ENCODE results near the gene SLC16A1. TPM values are rescaled to one million over a fixed set of nuclear protein-coding genes. Genes with fewer than 3 reads are reported as not detected.
"Not testable (repeated sequence)": the region's sequence is repeated elsewhere in the genome, so short reads cannot be mapped to it uniquely, and the experiment has no call there.

The SLC16A1 gene
- 10 to 100 TPM; 29.2 to 31.9 TPM for total RNA-seq
- total RNA-seq: 88.5 to 138 reads per million in 2 donors

DNA sequence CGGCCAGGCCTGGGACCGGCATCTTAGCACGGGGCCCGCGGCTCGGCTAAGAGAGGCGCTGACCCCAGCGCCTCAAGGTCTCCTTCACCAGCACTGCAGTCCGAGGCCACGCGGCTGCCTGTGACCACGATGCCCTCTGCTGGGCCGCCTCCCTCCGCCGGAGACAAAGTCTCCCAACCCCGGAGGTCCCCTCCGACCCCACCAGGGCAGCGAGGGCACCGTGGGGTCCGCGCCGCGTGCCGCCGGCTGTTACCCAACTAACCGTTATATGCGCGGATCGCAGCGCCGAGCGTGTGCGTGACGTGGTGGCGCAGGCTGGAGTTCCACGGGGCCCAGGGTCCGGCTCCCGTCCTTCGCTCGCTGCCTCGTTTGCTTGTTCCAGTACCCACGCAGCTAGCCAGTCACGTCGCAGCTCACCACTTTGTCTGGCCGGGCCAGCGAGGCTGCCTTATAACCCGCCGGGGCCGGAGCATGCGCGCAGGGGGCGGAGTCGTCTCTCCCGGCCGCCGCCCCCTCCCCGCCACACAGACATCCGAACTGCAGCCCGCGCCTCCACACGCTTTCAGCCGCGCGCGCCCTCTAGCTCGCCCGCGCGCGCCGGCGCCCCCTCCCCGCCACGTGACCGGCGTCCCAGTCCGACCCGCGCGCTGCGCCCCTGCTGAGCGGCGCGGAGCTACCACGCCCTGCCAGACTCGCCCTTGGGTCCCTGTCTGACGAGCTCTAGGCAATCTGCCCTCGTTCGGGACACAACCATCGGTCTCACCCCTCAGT is at the start of gene SLC16A1:
Gene SLC16A1, minus strand, starts transcription at position 424 of the 771 bp plus-strand sequence. CDS start 26,888 bp downstream, outside the sequence.
- peak within 1 kb of the TSS; percentile 96 for H3K27ac Mint-ChIP-seq
- peak within 1 kb of the TSS; percentile 99 for H3K4me3 Mint-ChIP-seq
- no peaks in the 10 kb centered on the region for H3K27me3 Mint-ChIP-seq
- no peaks in the 10 kb centered on the region for H3K9me3 ChIP-seq (ENCODE audit: control insufficient read depth, low read length, poor library complexity, severe bottlenecking)
- ATAC-seq (peak; percentile 81), DNase-seq (peak; percentile 82 to 92 (median 85))
- H3K36me3 Mint-ChIP-seq (ENCODE audit: low read depth): peaks cover 5% of the 10 kb centered on the region
- peaks cover 49% of the 10 kb centered on the region for H3K4me1 Mint-ChIP-seq

GRCh38 chr1:113003751-113004690 is 48.0 kb upstream of the SLC16A1 start:
- H3K27ac Mint-ChIP-seq: no peak overlapping the region
- peaks cover 2% of the 10 kb centered on the region for H3K4me1 Mint-ChIP-seq
- H3K9me3 ChIP-seq (ENCODE audit: control insufficient read depth, low read length, poor library complexity, severe bottlenecking): no peaks in the 10 kb centered on the region
- H3K27me3 Mint-ChIP-seq: no peaks in the 10 kb centered on the region
- no peaks in the 10 kb centered on the region for H3K36me3 Mint-ChIP-seq (ENCODE audit: low read depth)
- DNase-seq: no peak
- ATAC-seq: no peak
- no peak overlapping the region for H3K4me3 Mint-ChIP-seq

DNA sequence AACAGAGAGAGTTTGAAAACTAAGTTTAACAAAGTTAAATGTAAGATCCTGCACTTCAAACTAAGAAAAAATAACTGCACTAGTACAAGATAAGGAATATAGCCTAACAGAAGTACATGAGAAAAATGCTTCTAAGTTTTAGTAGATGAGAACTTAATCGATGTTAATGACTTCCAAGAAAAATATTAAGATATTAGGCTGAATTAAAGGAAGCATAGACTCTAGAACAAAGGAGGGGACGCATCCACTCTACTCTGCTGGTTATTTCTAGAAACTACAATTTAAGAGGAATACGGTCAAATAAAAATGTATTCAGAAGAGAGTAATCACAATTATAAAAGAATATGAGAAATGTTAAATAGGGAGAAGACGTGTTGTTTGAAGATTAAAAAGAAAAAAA is 46.3 kb upstream of the SLC16A1 start:
- H3K4me3 Mint-ChIP-seq: no peak overlapping the region
- H3K27ac Mint-ChIP-seq: no peak overlapping the region

GRCh38 chr1:112998592-112999235 is 42.7 kb upstream of the SLC16A1 start:
- no peaks in the 10 kb centered on the region for H3K9me3 ChIP-seq (ENCODE audit: control insufficient read depth, low read length, poor library complexity, severe bottlenecking)
- H3K27me3 Mint-ChIP-seq: no peaks in the 10 kb centered on the region
- H3K4me3 Mint-ChIP-seq: no peak overlapping the region
- peak overlapping the region; percentile 8 for H3K27ac Mint-ChIP-seq
- ATAC-seq: no peak
- H3K36me3 Mint-ChIP-seq (ENCODE audit: low read depth): peaks cover 3% of the 10 kb centered on the region
- no peak for DNase-seq
- no peaks in the 10 kb centered on the region for H3K4me1 Mint-ChIP-seq

More for the DNA sequence above, 46.3 kb upstream of the SLC16A1 start:
- no peak for ATAC-seq
- Mint-ChIP-seq H3K27me3 (no peaks in the 10 kb centered on the region), H3K36me3 (ENCODE audit: low read depth) (peaks cover 2% of the 10 kb centered on the region), H3K4me1 (peaks cover 1% of the 10 kb centered on the region)
- H3K9me3 ChIP-seq (ENCODE audit: control insufficient read depth, low read length, poor library complexity, severe bottlenecking): no peaks in the 10 kb centered on the region
- no peak for DNase-seq

DNA sequence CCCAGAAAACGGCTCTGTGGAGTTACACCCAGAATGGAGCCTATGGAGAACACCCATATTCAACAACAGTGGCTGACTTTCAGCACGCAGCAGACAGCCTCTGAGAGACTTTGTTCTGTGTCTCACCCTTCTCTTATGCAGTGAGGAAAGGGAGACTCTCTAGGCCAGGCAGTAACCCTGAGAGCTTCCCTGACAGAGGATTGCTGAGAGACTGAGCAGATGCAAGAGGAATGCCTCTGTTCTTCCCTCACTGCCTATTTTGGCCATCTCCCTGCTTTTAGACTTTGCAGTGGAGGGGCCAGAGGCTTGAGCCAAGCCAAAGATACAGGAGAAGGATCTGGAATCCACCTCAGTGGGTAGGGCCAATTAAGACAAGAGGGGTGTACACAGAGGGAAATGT is 41.8 kb upstream of the SLC16A1 start:
- H3K27ac Mint-ChIP-seq: peak overlapping the region; percentile 37
- no peak overlapping the region for H3K4me3 Mint-ChIP-seq
- H3K9me3 ChIP-seq (ENCODE audit: control insufficient read depth, low read length, poor library complexity, severe bottlenecking): no peaks in the 10 kb centered on the region
- H3K27me3 Mint-ChIP-seq: no peaks in the 10 kb centered on the region
- no peak for DNase-seq
- H3K36me3 Mint-ChIP-seq (ENCODE audit: low read depth): peaks cover 3% of the 10 kb centered on the region
- ATAC-seq: no peak
- H3K4me1 Mint-ChIP-seq: no peaks in the 10 kb centered on the region

GRCh38 chr1:112995890-112996289 is 39.9 kb upstream of the SLC16A1 start:
- H3K9me3 ChIP-seq (ENCODE audit: control insufficient read depth, low read length, poor library complexity, severe bottlenecking): no peaks in the 10 kb centered on the region
- peak overlapping the region; percentile 8 for H3K27ac Mint-ChIP-seq
- H3K36me3 Mint-ChIP-seq (ENCODE audit: low read depth): peaks cover 3% of the 10 kb centered on the region
- no peaks in the 10 kb centered on the region for H3K4me1 Mint-ChIP-seq
- no peak for ATAC-seq
- no peaks in the 10 kb centered on the region for H3K27me3 Mint-ChIP-seq
- DNase-seq: no peak
- H3K4me3 Mint-ChIP-seq: no peak overlapping the region

- H3K9me3 ChIP-seq (ENCODE audit: control insufficient read depth, low read length, poor library complexity, severe bottlenecking); H3K36me3 Mint-ChIP-seq (ENCODE audit: low read depth); H3K27me3 Mint-ChIP-seq; ATAC-seq; H3K4me3 Mint-ChIP-seq; H3K27ac Mint-ChIP-seq; H3K4me1 Mint-ChIP-seq; DNase-seq: not testable (repeated sequence)
Measured at GRCh38 chr1:112995021-112995420, 39.0 kb upstream of the SLC16A1 start.

GRCh38 chr1:112992780-112993179 is 36.8 kb upstream of the SLC16A1 start:
- no peak for ATAC-seq
- H3K4me1 Mint-ChIP-seq: no peaks in the 10 kb centered on the region
- H3K27ac Mint-ChIP-seq: no peak overlapping the region
- H3K27me3 Mint-ChIP-seq: no peaks in the 10 kb centered on the region
- no peak overlapping the region for H3K4me3 Mint-ChIP-seq
- H3K9me3 ChIP-seq (ENCODE audit: control insufficient read depth, low read length, poor library complexity, severe bottlenecking): no peaks in the 10 kb centered on the region
- H3K36me3 Mint-ChIP-seq (ENCODE audit: low read depth): peaks cover 3% of the 10 kb centered on the region
- no peak for DNase-seq

DNA sequence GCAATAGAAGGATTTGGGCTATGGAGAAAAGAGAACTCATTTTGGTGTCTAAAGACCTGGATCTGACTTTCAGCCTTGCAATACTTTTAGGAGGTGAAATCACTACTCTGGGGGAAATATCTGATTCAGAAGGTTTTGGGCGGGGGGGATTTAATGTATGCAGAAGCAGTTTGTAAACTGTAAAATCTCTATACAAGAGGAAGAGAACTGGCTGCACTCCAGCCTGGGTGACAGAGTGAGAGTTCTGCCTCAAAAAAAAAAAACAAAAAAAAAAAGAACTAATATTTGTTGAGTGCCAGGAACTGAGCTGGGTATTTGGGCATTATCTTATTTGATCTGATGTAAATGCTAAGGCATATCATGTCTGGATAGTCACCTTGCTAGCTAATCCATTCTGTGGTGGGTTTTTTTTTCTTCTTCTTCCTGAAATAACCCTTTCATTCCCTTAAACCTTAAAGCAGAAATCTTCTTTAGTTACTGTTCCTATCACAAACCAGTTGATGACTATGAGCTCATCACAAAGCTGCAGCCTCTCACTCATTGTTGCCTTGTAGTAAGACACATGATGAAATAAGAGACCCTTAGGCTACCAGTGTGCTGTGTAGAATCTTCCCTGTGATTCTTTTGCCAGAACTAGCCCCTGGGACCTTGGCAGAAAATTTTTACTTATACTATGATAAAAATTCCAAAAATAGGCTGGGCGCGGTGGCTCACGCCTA is 35.6 kb upstream of the SLC16A1 start:
- H3K9me3 ChIP-seq (ENCODE audit: control insufficient read depth, low read length, poor library complexity, severe bottlenecking): no peaks in the 10 kb centered on the region
- Mint-ChIP-seq H3K4me3 (no peak overlapping the region), H3K4me1 (no peaks in the 10 kb centered on the region), H3K27ac (no peak overlapping the region), H3K36me3 (ENCODE audit: low read depth) (no peaks in the 10 kb centered on the region), H3K27me3 (no peaks in the 10 kb centered on the region)
- ATAC-seq: no peak
- no peak for DNase-seq

- ATAC-seq (no peak), DNase-seq (no peak)
- Mint-ChIP-seq H3K4me3 (no peak overlapping the region), H3K27me3 (no peaks in the 10 kb centered on the region), H3K27ac (no peak overlapping the region), H3K4me1 (no peaks in the 10 kb centered on the region), H3K36me3 (ENCODE audit: low read depth) (no peaks in the 10 kb centered on the region)
- H3K9me3 ChIP-seq (ENCODE audit: control insufficient read depth, low read length, poor library complexity, severe bottlenecking): no peaks in the 10 kb centered on the region
Measured at GRCh38 chr1:112990271-112990670, 34.3 kb upstream of the SLC16A1 start.

GRCh38 chr1:112988367-112988766 is 32.4 kb upstream of the SLC16A1 start:
- ATAC-seq (no peak), DNase-seq (no peak)
- H3K9me3 ChIP-seq (ENCODE audit: control insufficient read depth, low read length, poor library complexity, severe bottlenecking): no peaks in the 10 kb centered on the region
- Mint-ChIP-seq H3K4me1 (peaks cover 3% of the 10 kb centered on the region), H3K27ac (no peak overlapping the region), H3K27me3 (no peaks in the 10 kb centered on the region), H3K36me3 (ENCODE audit: low read depth) (no peaks in the 10 kb centered on the region), H3K4me3 (no peak overlapping the region)

GRCh38 chr1:112985123-112985522 is 29.1 kb upstream of the SLC16A1 start:
- DNase-seq: no peak
- H3K4me1 Mint-ChIP-seq: peaks cover 3% of the 10 kb centered on the region

More at GRCh38 chr1:112985123-112985522, 29.1 kb upstream of the SLC16A1 start:
- Mint-ChIP-seq H3K27me3 (no peaks in the 10 kb centered on the region), H3K4me3 (no peak overlapping the region), H3K36me3 (ENCODE audit: low read depth) (no peaks in the 10 kb centered on the region), H3K27ac (no peak overlapping the region)
- no peaks in the 10 kb centered on the region for H3K9me3 ChIP-seq (ENCODE audit: control insufficient read depth, low read length, poor library complexity, severe bottlenecking)
- no peak for ATAC-seq
